ENCODE results near the gene MEI1. TPM values are rescaled to one million over a fixed set of nuclear protein-coding genes. Genes with fewer than 3 reads are reported as not detected.

MEI1 gene
- not detected in 2 replicates for total RNA-seq

GRCh38 chr22:41699264-41700107 is at the start of gene MEI1:
MEI1 (plus strand) TSS chr22:41699503; CDS start chr22:41699539, 36 bp downstream.

GRCh38 chr22:41688365-41689211 is 10.7 kb upstream of the MEI1 start, which contains the start of gene SNU13:
SNU13 (minus strand) TSS chr22:41688867; CDS start chr22:41688796, 71 bp downstream.

GRCh38 chr22:41800348-41801146 is 101.2 kb downstream of the MEI1 start, which contains the start of gene CCDC134:
CCDC134 (plus strand) TSS chr22:41800679; CDS start chr22:41808891, 8,212 bp downstream.

GRCh38 chr22:41832553-41833368 is 133.5 kb downstream of the MEI1 start, which contains the start of gene SREBF2:
SREBF2 (plus strand) TSS chr22:41833105; CDS start chr22:41833271, 166 bp downstream.

Other genes with a start within 250 kb of the MEI1 start
- gene PHF5A, start 230.8 kb upstream of the MEI1 start, total RNA-seq, result 28.1 and 30.6 TPM in 2 replicates
- 51.5 and 60.7 TPM in 2 replicates for gene ACO2, start 230.4 kb upstream of the MEI1 start, total RNA-seq
- gene POLR3H, start 155.0 kb upstream of the MEI1 start, total RNA-seq, result 22.2 and 25.2 TPM in 2 replicates
- gene CSDC2, start 138.5 kb upstream of the MEI1 start, total RNA-seq, result 3.6 and 4.9 TPM in 2 replicates
- gene PMM1, start 109.7 kb upstream of the MEI1 start, total RNA-seq, result 76.2 and 78.2 TPM in 2 replicates
- gene DESI1, start 78.5 kb upstream of the MEI1 start, total RNA-seq, result 19.2 and 50.6 TPM in 2 replicates
- gene XRCC6, start 78.2 kb upstream of the MEI1 start, total RNA-seq, result 179 and 183 TPM in 2 replicates
- 110 and 118 TPM in 2 replicates for gene SNU13, start 10.6 kb upstream of the MEI1 start, total RNA-seq
- 1.2 and 3.8 TPM in 2 replicates for gene CCDC134, start 101.2 kb downstream of the MEI1 start, total RNA-seq
- 47.9 and 49.5 TPM in 2 replicates for gene SREBF2, start 133.6 kb downstream of the MEI1 start, total RNA-seq
- gene SHISA8, start 215.6 kb downstream of the MEI1 start, total RNA-seq, result not detected in 2 replicates
- gene TNFRSF13C, start 227.3 kb downstream of the MEI1 start, total RNA-seq, result 0.05 TPM in 1 of 2 replicates, not detected in the other
- gene CENPM, start 247.6 kb downstream of the MEI1 start, total RNA-seq, result 0.39 and 2.1 TPM in 2 replicates

Measured in cardiac ventricle fibroblast (primary cell).